Stimulated activated memory B cell treated with anti-CD40 and anti-IgM and Interleukin-4, amounts not matched to agents 10 μg/mL and 1 μg/mL and 100 μg/mL, for 72 hours (primary cell): Measurements from ENCODE around the gene TIA1.
"Not testable (repeated sequence)": the region's sequence is repeated elsewhere in the genome, so short reads cannot be mapped to it uniquely, and the experiment has no call there.

ENCODE experiments used
- ATAC-seq: fragments of 150-1000 bp; cut with Tn5 transposase; 2 replicates; pipeline ENCODE4 v1.10.0; 2021
- H3K27ac Mint-ChIP-seq: one replicate; pipeline ENCODE4 v1.8.0; 2022; ENCODE audit warnings: mild to moderate bottlenecking, mixed read lengths
- H3K27me3 Mint-ChIP-seq: one replicate; pipeline ENCODE4 v1.8.0; 2022; ENCODE audit warnings: mixed read lengths
- H3K36me3 Mint-ChIP-seq: one replicate; pipeline ENCODE4 v1.8.0; 2022; ENCODE audit warnings: mixed read lengths
- H3K4me1 Mint-ChIP-seq: one replicate; pipeline ENCODE4 v1.8.0; 2022; ENCODE audit warnings: mixed read lengths
- H3K4me3 Mint-ChIP-seq: one replicate; pipeline ENCODE4 v1.8.0; 2022; ENCODE audit warnings: mild to moderate bottlenecking, moderate library complexity, mixed read lengths
- H3K9me3 Mint-ChIP-seq: one replicate; pipeline ENCODE4 v1.8.0; 2022; ENCODE audit warnings: mixed read lengths

TIA1 gene

GRCh38 chr2:70201225-70201768, 47.1 kb downstream of the TIA1 start:
- H3K9me3 Mint-ChIP-seq, result peaks cover 2% of the 10 kb centered on the region
- no peaks in the 10 kb centered on the region for H3K36me3 Mint-ChIP-seq
- H3K27me3 Mint-ChIP-seq, result peaks cover 13% of the 10 kb centered on the region
- H3K27ac Mint-ChIP-seq, result no peak overlapping the region
- no peak for ATAC-seq
- H3K4me3 Mint-ChIP-seq, result no peak overlapping the region
- H3K4me1 Mint-ChIP-seq, result no peaks in the 10 kb centered on the region

- no peak overlapping the region for H3K4me3 Mint-ChIP-seq
- peaks cover 2% of the 10 kb centered on the region for H3K9me3 Mint-ChIP-seq
- peaks cover 13% of the 10 kb centered on the region for H3K27me3 Mint-ChIP-seq
- H3K36me3 Mint-ChIP-seq, result no peaks in the 10 kb centered on the region
- no peak overlapping the region for H3K27ac Mint-ChIP-seq
- ATAC-seq, result no peak
- H3K4me1 Mint-ChIP-seq, result no peaks in the 10 kb centered on the region
Observed at GRCh38 chr2:70199320-70199864, 49.0 kb downstream of the TIA1 start.

- peaks cover under 1% of the 10 kb centered on the region for H3K27me3 Mint-ChIP-seq
- no peak overlapping the region for H3K27ac Mint-ChIP-seq
- no peak for ATAC-seq
- H3K9me3 Mint-ChIP-seq, result no peaks in the 10 kb centered on the region
- peaks cover 13% of the 10 kb centered on the region for H3K4me1 Mint-ChIP-seq
- H3K36me3 Mint-ChIP-seq, result peaks cover 6% of the 10 kb centered on the region
- H3K4me3 Mint-ChIP-seq, result no peak overlapping the region
Observed at GRCh38 chr2:70192516-70192915, 55.9 kb downstream of the TIA1 start.

- H3K27ac Mint-ChIP-seq, result peak overlapping the region; percentile 94
- H3K36me3 Mint-ChIP-seq, result peaks cover 6% of the 10 kb centered on the region
- H3K4me3 Mint-ChIP-seq, result peak overlapping the region; percentile 86
- no peaks in the 10 kb centered on the region for H3K27me3 Mint-ChIP-seq
- ATAC-seq, result no peak
- peaks cover 13% of the 10 kb centered on the region for H3K4me1 Mint-ChIP-seq
- no peaks in the 10 kb centered on the region for H3K9me3 Mint-ChIP-seq
Observed at GRCh38 chr2:70191244-70191735, 57.1 kb downstream of the TIA1 start.

- Mint-ChIP-seq H3K9me3 (no peaks in the 10 kb centered on the region), H3K27ac (peak within 1 kb of the TSS; percentile 94), H3K36me3 (peaks cover 6% of the 10 kb centered on the region), H3K4me3 (peak within 1 kb of the TSS; percentile 86), H3K4me1 (peaks cover 13% of the 10 kb centered on the region), H3K27me3 (no peaks in the 10 kb centered on the region)
- peak; percentile 95 for ATAC-seq
Observed at GRCh38 chr2:70190418-70191243, 57.8 kb downstream of the TIA1 start, which contains the start of gene C2orf42. C2orf42 (minus strand) TSS chr2:70191019; CDS start chr2:70181985, 9,034 bp downstream.

GRCh38 chr2:70188460-70188859, 60.0 kb downstream of the TIA1 start:
- H3K9me3 Mint-ChIP-seq, result no peaks in the 10 kb centered on the region
- H3K4me1 Mint-ChIP-seq, result peaks cover 13% of the 10 kb centered on the region
- peak overlapping the region; percentile 94 for H3K27ac Mint-ChIP-seq
- no peaks in the 10 kb centered on the region for H3K27me3 Mint-ChIP-seq
- H3K36me3 Mint-ChIP-seq, result peaks cover 6% of the 10 kb centered on the region
- no peak overlapping the region for H3K4me3 Mint-ChIP-seq
- no peak for ATAC-seq

- ATAC-seq, H3K9me3 Mint-ChIP-seq, H3K27me3 Mint-ChIP-seq, H3K27ac Mint-ChIP-seq, H3K4me3 Mint-ChIP-seq: not testable (repeated sequence)
- H3K4me1 Mint-ChIP-seq, result peaks cover 20% of the 10 kb centered on the region
- peaks cover 14% of the 10 kb centered on the region for H3K36me3 Mint-ChIP-seq
Observed at GRCh38 chr2:70187170-70187569, 61.3 kb downstream of the TIA1 start.

- Mint-ChIP-seq H3K4me1 (peaks cover 23% of the 10 kb centered on the region), H3K36me3 (peaks cover 8% of the 10 kb centered on the region), H3K9me3 (no peaks in the 10 kb centered on the region), H3K4me3 (no peak overlapping the region), H3K27ac (peak overlapping the region; percentile 78), H3K27me3 (no peaks in the 10 kb centered on the region)
- ATAC-seq, result no peak
Observed at GRCh38 chr2:70182689-70183088, 65.7 kb downstream of the TIA1 start.

- Mint-ChIP-seq H3K36me3 (peaks cover 15% of the 10 kb centered on the region), H3K27me3 (no peaks in the 10 kb centered on the region), H3K27ac (peak overlapping the region; percentile 78), H3K4me1 (peaks cover 23% of the 10 kb centered on the region), H3K4me3 (peak overlapping the region; percentile 56), H3K9me3 (no peaks in the 10 kb centered on the region)
- ATAC-seq, result peak; percentile 96
Observed at GRCh38 chr2:70181363-70181956, 67.0 kb downstream of the TIA1 start.

- no peak for ATAC-seq
- H3K4me1 Mint-ChIP-seq, result no peaks in the 10 kb centered on the region
- H3K27me3 Mint-ChIP-seq, result no peaks in the 10 kb centered on the region
- no peak overlapping the region for H3K27ac Mint-ChIP-seq
- H3K36me3 Mint-ChIP-seq, result peaks cover 47% of the 10 kb centered on the region
- H3K9me3 Mint-ChIP-seq, result no peaks in the 10 kb centered on the region
- no peak overlapping the region for H3K4me3 Mint-ChIP-seq
Observed at GRCh38 chr2:70173520-70173919, 74.9 kb downstream of the TIA1 start.

GRCh38 chr2:70169654-70170245, 78.7 kb downstream of the TIA1 start:
- H3K4me3 Mint-ChIP-seq, H3K27ac Mint-ChIP-seq, H3K4me1 Mint-ChIP-seq, ATAC-seq, H3K27me3 Mint-ChIP-seq, H3K9me3 Mint-ChIP-seq: not testable (repeated sequence)
- peaks cover 49% of the 10 kb centered on the region for H3K36me3 Mint-ChIP-seq

- Mint-ChIP-seq H3K4me3 (no peak overlapping the region), H3K9me3 (no peaks in the 10 kb centered on the region), H3K27me3 (no peaks in the 10 kb centered on the region), H3K36me3 (peaks cover 17% of the 10 kb centered on the region), H3K27ac (peak overlapping the region; percentile 15), H3K4me1 (peaks cover 7% of the 10 kb centered on the region)
- peak; percentile 72 for ATAC-seq
Observed at GRCh38 chr2:70161069-70161534, 87.3 kb downstream of the TIA1 start.

GRCh38 chr2:70160545-70160944, 87.9 kb downstream of the TIA1 start:
- H3K27ac Mint-ChIP-seq, result peak overlapping the region; percentile 15
- ATAC-seq, result no peak
- no peaks in the 10 kb centered on the region for H3K9me3 Mint-ChIP-seq
- H3K36me3 Mint-ChIP-seq, result peaks cover 17% of the 10 kb centered on the region
- H3K4me1 Mint-ChIP-seq, result peaks cover 7% of the 10 kb centered on the region
- no peaks in the 10 kb centered on the region for H3K27me3 Mint-ChIP-seq
- no peak overlapping the region for H3K4me3 Mint-ChIP-seq
